HG03558 (cell line): ENCODE data around the gene HOXB13.
"Not testable (repeated sequence)": the region's sequence is repeated elsewhere in the genome, so short reads cannot be mapped to it uniquely, and the experiment has no call there.

Experiments
- ATAC-seq: cut with Tn5 transposase; IDR thresholded peaks from one replicate; pipeline ENCODE4 v1.9.1; 2021; ENCODE audit warnings: moderate number of reproducible peaks; ENCODE audit not compliant: unreplicated experiment; ENCODE audit errors: extremely low read depth

Gene HOXB13

DNA sequence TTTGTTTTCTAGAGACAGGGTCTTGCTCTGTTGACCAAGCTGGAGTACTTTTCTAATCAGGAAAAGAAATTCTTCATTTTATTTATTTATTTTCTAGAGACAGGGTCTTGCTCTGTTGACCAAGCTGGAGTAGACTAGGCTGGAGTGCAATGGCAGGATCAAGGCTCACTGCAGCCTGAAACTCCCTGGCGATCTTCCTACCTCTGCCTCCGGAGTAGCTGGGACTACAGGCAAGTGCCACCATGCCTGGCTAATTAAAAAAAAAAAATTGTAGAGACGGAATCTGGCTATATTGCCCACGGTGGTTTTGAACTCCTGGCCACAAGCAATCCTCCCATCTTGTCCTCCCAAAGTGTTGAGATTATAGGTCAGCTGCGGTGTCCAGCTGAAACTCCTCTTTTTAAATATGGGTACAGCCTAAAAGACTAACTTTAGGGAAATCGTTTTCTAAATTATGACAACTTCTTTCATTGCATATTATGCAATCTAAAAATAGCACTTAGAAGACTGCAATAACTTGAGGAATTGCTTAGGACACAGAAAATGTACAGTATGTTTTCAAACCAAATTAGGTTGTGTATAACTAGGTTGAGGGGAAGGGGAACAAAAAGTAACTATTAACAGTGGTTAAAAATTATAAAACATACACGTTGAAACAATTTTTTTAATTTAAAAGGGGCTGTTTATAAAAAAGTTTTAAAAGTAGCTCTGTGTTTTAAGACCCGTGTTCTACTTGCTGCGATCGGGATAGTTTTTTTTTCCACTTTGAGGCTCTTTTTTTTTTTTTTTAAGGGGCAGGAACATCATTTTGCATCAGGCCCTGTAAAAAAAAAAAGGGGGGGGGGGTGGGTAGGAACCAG is 11.0 kb downstream of the HOXB13 start:
- ATAC-seq = no peak

DNA sequence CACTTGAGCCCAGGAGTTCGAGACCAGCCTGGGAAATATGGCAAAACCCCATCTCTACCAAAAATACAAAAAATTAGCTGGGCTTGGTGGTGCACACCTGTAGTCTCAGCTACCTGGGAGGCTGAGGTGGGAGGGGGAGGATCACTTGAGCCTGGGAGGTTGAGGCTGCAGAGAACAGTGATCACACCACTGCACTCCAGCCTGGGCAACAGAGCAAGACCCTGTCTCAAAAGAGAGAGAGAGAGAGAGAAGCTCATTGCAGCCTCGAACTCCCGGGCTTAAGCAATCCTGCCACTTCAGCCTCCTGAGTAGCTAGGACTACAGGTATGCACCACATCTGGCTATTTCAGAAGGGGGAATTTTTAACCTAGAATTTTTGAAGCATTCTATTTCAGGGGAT is 12.0 kb downstream of the HOXB13 start:
- ATAC-seq = not testable (repeated sequence)

DNA sequence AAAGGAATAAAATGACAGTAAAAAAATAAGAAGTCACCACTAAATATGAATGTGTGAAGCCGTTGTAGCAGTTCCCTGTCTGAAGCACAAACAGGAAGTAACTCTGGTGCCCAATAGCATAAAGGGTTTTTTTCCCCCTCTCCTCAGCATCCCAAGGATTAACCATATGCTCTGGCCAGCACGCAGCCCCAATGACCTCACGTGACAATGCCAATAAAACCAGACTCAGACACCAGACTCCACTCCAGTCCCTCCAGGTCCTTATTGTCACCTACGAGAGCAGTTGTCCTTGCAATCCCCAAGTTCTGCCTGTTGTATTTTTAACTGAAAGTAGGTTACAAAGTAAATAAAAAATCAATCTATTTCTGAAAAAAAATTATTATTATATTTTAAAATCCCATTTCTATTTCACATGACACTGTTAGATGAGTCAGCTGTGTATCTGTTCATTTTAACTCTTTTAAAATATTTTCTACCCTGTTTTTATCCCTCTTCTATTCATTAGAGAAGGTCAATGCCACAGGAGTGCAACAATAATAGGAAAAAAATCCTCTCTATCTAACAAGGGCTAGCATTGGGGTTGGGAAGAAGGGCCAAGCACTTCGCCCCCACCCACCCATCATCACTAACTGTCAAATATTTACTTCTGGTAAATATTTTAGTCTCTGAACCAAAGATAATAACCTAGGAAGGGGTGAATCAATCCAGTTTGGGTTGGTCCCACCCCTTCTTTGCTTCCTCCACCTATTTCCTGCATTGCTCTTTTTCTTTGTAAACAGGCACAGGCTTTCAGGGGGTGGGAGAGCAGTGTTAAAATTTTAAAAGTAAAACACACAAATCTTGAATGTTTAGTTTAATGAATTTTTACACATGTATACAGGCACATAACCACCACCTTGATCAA is 12.8 kb downstream of the HOXB13 start:
- no peak for ATAC-seq

DNA sequence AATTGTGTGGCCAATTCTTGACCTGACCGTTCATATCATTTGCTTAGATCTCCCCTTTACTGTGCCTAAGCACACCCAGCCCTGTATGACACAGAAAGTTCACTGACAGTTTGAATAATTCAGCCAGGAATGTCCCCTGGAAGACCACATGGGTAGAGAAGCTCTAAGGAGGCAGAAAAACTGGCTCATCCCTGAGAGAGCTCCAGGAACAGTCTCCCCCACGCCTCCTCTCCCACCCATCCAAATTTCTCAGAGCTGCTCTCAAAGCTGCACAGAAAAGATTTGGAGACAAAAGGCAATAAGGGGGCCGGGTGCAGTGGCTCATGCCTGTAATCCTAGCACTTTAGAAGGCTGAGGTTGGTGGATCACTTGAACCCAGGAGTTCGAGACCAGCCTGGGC is 17.4 kb downstream of the HOXB13 start:
- ATAC-seq = no peak

DNA sequence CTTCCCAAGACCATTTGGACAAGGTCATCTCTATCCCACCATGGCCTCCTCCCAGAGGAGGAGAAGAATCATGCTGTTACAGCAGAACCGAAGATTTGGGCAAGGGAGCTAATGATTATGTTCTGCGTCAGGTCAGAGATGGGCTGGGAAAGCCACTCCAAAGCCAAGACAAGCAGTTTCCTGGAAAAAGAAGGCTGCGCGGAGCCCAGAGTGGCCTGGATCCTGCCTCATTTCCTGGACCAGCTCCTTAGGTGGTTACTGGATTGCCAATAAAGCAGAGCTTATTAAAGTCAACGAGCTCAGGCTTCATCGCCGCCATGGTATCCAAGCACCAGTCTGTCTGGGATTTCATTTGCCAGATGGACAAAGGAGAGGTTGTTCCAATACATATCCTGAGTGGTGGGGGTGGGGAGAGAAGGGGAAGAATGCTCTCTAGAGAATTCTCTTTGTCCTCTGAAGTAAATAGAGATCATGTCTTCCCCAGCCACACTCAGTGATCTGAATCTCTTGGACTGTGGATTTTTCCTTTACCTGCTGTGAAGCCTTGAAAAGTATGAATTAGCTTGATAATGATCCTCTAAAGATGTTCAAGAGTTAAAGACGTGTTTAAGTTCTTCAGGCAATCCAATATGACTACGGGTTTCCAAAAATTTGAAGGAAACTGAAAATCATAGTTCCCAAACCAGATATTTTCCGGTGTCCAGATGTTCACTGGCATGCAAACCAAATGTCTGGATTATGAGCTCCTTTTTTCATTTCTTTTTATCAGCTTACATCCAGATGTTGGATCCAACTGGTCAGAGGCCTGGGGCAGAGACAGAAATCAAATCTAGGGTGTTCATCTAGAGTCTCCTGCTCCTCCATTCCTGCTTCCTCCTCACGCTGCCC is 23.9 kb downstream of the HOXB13 start:
- ATAC-seq = no peak

DNA sequence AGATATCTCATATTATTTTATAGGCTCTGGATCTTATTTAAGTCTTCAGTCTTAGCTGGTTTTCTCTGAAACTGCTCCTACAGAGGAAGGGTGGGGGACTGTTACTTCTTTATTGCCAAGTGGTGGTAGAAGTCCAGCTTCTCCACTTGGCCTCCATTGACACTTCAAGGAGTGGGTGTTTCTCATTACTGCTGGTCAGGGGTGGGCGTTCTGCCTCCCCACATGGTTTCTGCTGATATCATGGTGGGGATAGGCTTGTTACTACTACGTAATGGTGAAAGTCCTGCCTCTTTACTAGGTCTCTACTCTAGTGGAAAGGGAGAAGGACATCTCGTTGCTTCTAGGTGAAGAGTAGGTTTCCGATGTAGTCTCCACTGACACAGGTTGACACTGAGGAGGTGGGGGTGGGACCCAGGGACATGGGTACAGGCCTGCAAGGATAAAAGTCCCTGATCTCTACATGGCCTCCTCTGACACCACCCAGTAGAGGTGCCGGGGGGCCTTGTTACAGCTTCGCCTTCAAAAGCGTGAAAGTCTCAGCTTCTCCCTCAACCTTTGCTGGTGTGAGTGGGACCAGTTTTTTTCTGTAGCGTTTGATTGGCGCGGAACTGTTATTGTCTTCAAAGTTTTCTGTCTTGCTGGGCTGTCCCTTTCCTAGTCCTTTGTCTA is 26.6 kb downstream of the HOXB13 start:
- ATAC-seq = no peak

DNA sequence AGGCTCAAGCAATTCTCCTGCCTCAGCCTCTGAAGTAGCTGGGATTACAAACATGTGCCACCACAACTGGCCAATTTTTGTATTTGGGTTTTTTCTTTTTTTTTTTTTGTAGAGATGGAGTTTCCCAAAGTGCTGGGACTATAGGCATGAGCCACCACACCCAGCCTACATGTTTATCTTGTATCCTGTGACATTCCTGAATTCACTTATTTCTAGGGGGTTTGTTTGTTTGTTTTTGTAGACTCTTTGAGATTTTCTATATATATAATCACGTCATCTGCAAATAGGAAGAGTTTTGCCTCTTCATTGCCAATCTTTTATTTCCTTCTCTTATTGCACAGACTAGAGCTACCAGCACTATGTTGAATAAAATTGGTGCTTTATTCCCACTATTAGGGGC is 35.4 kb downstream of the HOXB13 start:
- no peak for ATAC-seq

DNA sequence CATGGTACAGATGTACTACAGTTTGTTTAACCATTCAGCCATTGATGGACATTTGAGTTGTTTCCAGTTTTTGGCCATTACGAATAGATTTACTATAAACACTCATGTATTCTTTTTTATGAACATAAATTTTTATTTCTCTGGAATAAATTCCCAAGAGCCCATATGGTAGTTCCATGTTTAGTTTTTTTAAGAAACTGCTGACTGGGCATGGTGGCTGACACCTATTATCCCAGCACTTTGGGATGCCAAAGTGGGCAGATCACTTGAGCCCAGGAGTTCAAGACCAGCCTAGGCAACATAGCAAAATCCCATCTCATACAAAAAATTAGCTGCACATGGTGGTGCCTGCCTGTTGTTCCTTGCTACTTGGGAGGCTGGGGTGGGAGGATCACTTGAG is 36.5 kb downstream of the HOXB13 start:
- no peak for ATAC-seq

DNA sequence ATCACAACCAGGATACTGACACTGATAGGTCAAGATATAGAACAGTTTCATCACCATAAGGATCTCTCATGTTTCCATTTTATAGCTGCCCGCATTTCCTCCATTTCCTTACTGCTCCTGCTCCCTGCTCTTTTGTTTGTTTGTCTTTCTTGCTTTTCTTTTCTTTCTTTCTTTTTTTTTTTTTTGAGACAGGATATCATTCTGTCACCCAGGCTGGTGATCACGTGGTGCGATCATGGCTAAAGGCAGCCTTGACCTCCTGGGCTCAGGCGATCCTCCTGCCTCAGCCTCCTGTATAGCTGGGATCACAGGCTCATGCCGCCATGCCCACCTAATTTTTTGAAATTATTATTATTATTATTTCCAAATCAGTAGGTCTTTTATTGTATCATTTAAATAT is 37.9 kb downstream of the HOXB13 start:
- no peak for ATAC-seq

DNA sequence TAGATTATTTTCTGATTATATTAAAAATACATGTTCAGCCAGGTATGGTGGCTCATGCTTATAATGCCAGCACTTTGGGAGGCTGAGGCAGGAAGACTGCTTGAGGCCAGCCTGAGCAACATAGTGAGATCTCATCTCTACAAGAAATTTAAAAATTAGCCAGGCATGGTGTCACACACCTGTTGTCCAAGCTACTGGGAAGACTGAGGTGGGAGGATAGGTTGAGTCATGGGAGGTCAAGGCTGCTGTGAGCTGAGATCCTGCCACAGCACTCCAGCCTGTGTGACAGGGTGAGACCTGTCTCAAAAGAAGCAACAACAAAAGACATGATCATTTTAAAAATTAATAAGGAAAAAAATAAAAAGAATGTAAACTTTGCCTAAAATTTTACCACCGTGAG is 46.9 kb downstream of the HOXB13 start:
- no peak for ATAC-seq

DNA sequence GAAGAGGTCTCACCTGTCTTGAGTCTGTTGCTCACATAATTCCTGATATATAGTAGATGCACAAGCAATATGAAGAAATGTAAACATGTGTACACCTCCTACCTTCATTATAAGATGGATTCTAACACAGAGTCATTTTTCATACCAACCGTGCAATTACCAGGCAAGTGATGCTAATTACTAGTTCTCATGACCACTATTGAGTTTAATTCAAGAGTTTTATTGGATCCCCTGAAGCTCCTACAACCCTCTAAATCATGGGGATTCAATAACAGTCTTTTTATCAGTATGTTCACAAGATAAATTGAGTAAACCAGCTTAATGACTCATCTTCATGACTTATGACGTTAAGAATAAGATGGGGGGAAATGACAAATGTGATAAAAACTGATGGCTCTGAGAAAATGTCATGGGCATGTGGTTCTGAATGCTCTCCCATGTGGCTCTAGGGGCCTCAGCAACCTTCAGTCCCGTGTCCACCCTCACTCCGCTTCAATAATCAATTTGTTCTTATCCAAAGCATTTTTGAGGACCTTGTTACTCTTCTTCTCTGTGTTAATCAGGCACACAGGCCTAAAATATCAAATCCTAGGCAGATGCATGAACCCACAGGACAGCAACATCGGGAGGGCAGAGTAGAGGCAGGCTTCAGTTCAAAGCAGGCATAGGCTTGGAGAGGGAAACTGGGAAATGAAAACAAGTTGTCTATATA is 49.0 kb downstream of the HOXB13 start:
- ATAC-seq = no peak

DNA sequence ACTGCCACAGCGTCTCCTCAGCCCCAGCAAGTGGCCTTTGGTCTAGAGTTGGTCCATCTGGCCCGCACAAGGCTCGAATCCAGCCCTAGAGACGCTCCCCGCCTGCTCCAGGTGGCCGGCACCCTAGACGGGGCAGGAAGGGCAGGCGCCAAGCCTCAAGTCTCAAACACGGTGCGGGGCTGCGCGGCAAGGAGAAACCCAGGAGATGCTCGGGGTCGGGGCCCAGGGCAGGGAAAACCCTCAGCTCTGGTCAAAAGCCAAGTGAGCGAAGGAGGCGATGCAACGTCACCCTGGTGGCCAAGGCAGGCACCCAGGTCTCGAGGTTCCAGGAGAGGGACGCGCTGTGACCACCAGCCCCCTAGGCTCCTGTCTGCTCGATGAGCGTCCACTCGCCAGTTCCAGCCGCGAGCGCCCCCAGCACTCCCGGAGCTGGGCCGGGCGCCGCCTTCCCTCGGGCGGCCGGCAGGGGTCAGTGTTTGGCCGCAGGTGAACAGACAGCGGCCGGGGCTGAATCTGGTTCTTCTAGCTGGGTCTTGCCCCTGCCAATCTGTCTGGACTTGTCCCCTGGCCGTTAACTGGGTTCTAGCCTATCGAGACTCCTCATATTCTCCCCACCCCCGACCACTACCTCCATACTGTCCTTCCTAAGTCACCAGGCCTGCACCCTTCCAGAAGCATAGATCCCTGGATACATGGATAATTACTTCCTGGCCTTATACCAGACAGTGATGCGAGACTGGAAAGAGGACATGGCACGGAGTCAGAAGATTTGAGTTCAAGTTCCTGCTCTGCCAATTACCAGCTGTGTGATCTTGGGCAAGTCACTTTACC is 50.2 kb downstream of the HOXB13 start:
- no peak for ATAC-seq

DNA sequence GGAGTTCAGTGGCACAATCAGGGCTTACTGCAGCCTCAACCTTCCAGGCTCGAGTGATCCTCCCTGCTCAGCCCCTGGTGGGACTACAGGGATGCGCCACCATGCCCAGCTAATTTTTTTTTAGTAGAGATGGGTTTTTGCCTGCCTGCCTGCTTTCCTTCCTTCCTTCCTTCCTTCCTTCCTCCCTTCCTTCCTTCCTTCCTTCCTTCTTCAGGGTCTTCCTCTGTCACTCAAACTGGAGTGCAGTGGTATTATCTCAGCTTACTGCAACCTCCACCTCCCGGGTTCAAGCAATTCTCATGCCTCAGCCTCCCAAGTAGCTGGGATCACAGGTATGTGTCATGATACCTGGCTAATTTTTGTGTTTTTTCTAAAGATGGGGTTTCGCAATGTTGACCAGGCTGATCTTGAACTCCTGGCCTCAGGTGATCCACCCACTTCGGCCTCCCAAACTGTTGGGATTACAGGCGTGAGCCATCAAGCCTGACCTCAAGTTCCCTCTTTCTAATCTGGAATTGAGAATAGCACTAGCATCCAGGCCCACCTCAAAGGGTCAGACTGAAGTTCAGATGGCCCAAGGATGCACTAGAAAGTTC is 51.5 kb downstream of the HOXB13 start:
- ATAC-seq = no peak
